Measurements from ENCODE around the gene FAM210B. TPM values are rescaled to one million over a fixed set of nuclear protein-coding genes. Genes with fewer than 3 reads are reported as not detected.

Gene FAM210B
- total RNA-seq, result 44.0 and 50.2 TPM in 2 replicates

DNA sequence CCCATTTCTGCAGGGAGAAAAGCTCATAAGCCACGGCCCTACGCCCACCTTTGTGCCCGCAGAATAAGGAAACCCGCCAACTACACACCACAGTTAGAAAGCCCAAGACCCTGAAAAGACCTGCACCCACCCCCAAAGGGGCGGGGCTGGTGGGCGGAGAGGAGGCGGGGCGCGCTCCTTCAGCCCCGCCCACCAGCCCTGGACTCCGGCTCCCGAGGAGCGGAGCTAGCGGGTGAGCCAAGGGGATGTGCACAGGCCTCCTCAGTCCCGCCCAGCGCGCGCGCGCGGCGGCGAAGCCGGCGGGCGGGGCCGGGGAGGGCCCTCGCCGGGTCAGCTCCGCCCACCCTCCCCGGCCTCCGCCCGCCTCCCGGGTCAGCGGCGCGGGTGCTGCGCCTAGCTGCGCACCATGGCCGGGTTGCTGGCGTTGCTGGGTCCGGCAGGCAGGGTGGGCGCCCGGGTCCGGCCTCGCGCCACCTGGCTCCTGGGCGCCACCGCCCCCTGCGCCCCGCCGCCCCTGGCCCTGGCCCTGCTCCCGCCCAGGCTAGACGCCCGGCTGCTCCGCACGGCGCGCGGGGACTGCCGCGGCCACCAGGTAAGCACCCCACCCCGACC is at the start of gene FAM210B:
TSS of gene FAM210B (plus strand) at position 375 of the 612 bp plus-strand sequence. CDS start at position 407, 32 bp downstream.

DNA sequence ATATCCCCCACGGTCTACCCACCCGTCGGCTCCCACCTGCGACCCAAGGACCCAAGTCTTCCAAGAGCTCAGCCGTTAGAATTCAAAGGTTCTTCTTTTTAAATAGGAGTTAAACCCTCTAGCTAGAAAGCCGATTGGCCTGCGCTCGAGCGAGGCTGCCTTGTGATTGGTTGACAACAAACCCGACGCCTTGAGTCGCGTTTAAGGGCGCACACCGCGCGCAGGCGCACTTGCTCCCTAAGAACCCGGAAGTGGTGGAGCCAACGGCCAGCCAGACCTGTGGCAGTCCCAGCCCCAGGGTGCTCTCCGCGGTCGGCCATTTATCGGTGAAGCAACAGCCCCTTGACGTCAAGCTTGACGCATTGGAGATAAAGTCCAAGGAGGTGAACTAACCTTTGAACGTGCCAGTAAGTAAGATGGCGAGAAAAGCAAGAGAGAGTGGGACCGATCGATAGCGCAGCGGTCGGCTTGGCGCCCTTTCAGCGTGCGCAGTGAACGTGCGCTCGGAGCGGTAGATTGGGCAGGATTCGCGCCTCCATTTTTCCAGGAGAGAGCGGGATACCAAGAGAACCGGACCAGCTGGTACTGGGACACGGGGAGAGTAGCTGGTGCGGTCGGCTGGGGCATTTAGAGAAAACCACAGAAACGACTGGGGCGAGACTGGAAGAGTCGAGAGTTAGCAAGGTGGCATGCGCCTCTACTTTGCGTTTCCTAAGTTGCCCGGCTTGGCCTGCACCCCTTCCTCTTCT is 33.5 kb downstream of the FAM210B start, which contains the start of the genes AURKA and CSTF1:
TSS of gene AURKA (minus strand) at position 84 of the 749 bp plus-strand sequence. CDS start 4,018 bp downstream, outside the sequence.
TSS of gene CSTF1 (plus strand) at position 514 of the 749 bp plus-strand sequence. CDS start 2,908 bp downstream, outside the sequence.

GRCh38 chr20:56411759-56412472 is 53.1 kb downstream of the FAM210B start, which contains the start of gene CASS4:
TSS of gene CASS4 (plus strand) at chr20:56412260. CDS start at chr20:56412459, 199 bp downstream.

Other genes starting within 250 kb of the FAM210B start
- gene MC3R, start 110.2 kb upstream of the FAM210B start, total RNA-seq, result not detected in 2 replicates
- gene AURKA, start 33.2 kb downstream of the FAM210B start, total RNA-seq, result 3.9 and 4.9 TPM in 2 replicates
- 24.8 and 26.4 TPM in 2 replicates for gene CSTF1, start 33.7 kb downstream of the FAM210B start, total RNA-seq
- gene CASS4, start 53.3 kb downstream of the FAM210B start, total RNA-seq, result 2.8 and 4.0 TPM in 2 replicates
- gene RTF2, start 109.7 kb downstream of the FAM210B start, total RNA-seq, result 46.0 and 49.7 TPM in 2 replicates
- not detected in 2 replicates for gene FAM209A, start 165.8 kb downstream of the FAM210B start, total RNA-seq
- not detected in 2 replicates for gene FAM209B, start 174.3 kb downstream of the FAM210B start, total RNA-seq

Data from cardiac ventricle fibroblast (primary cell).